Naive B cell (primary cell): Measurements from ENCODE around the gene TGFBR1. TPM values are rescaled to one million over a fixed set of nuclear protein-coding genes. Genes with fewer than 3 reads are reported as not detected.
"Not testable (repeated sequence)": the region's sequence is repeated elsewhere in the genome, so short reads cannot be mapped to it uniquely, and the experiment has no call there.

Experiments
- ATAC-seq, 2 donors: fragments of 150-1000 bp; cut with Tn5 transposase; 2 replicates each; pipeline ENCODE4 v1.10.0; 2021; ENCODE audit warnings: low read depth in 2 of 2, mild to moderate bottlenecking in 2 of 2, moderate library complexity in 2 of 2
- DNase-seq: peaks from one replicate; pipeline ENCODE4 v3.0.0; 2022
- H3K27ac Mint-ChIP-seq, 6 donors: one replicate each; pipeline ENCODE4 v1.8.0; 2020 to 2022; ENCODE audit warnings: mild to moderate bottlenecking in 6 of 6, mixed read lengths in 6 of 6, moderate library complexity in 5 of 6, inconsistent platforms in 2 of 6
- H3K27me3 Mint-ChIP-seq, 3 donors: one replicate each; pipeline ENCODE4 v1.8.0; 2021 to 2022; ENCODE audit warnings: mixed read lengths in 3 of 3, mild to moderate bottlenecking in 1 of 3
- H3K36me3 Mint-ChIP-seq, 2 donors: one replicate each; pipeline ENCODE4 v1.8.0; 2020 to 2022; ENCODE audit warnings: mixed read lengths in 2 of 2, inconsistent platforms in 1 of 2, mild to moderate bottlenecking in 1 of 2
- H3K4me1 Mint-ChIP-seq, 3 donors: one replicate each; pipeline ENCODE4 v1.8.0; 2020 to 2022; ENCODE audit warnings: mixed read lengths in 3 of 3, inconsistent platforms in 1 of 3, mild to moderate bottlenecking in 1 of 3, moderate library complexity in 1 of 3
- H3K4me3 Mint-ChIP-seq, 8 donors: one replicate each; pipeline ENCODE4 v1.8.0; 2020 to 2022; ENCODE audit warnings: mild to moderate bottlenecking in 8 of 8, mixed read lengths in 8 of 8, moderate library complexity in 8 of 8, inconsistent platforms in 2 of 8
- H3K9me3 Mint-ChIP-seq, 7 donors: one replicate each; pipeline ENCODE4 v1.8.0; 2020 to 2022; ENCODE audit warnings: mixed read lengths in 7 of 7, mild to moderate bottlenecking in 5 of 7, inconsistent platforms in 2 of 7, moderate library complexity in 1 of 7
- polyA plus RNA-seq, 6 donors: library from polyadenylated mRNA; unstranded; fragments of 300-500 nt; fragmentation: Illumina TruSeq; gene quantifications; one replicate each; pipeline ENCODE4 v1.2.3, GENCODE V29; 2021; ENCODE audit warnings: low read depth in 6 of 6

Gene TGFBR1
- polyA plus RNA-seq, 6 donors from 2014 or later: 6.6 to 14.6 (median 11.3) TPM

DNA sequence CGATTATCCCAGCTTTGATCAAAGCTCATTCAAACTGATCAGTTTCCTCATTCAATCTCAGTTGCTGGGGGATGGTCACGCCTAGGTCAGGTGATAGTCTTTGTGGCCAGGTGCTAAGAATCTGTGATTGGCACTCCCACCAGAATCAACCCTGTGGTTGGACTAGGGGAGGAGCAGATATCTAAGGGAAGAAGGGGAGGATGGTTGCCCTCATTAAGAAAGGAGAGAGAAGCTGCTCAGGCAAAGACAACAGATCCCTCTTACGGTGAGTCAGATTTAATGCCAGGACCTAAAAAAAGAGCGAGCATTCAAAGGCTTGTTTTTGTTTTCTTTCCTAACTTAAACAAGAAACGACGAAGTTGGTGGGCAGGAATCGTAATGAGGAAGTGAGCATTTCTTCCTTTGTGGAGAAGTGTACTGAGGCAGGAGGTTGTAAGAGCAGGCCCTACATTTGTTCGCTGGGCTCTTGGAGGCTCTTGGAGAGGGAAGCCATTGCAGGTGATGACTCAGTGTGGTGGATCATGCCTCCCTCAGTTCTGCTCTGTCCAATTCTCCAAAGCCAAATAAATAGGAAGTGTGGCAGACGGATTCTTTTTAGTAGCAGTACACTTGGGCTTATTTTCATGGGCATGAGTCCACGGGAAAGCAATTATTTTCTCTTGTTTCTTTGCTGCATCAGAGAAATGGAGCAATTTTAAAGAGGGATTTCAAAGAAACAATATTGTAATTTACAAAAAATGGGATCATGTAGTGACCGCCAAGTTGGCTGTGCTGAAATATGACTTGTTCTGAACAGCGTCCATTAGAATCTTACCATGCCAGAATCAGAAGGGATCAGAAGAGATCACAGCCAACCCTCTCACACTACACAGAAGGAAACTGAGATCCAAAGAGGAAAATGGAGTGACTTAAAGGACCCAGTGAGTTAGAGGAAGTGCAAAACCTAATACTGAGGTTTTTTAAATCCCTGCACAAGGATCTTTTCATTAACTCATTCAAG, 18.7 kb upstream of the TGFBR1 start:
- Mint-ChIP-seq H3K9me3 (peaks cover 0 to 15% (median 7%) of the 10 kb centered on the region in 7 donors), H3K27ac (peak overlapping the region in 2 of 6 donors; percentile 21 to 38), H3K4me1 (peaks cover 12 to 18% (median 15%) of the 10 kb centered on the region in 3 donors), H3K27me3 (peaks cover 0 to 5% (median 0%) of the 10 kb centered on the region in 3 donors), H3K36me3 (peaks cover 0 to 5% of the 10 kb centered on the region in 2 donors), H3K4me3 (no peak overlapping the region)
- ATAC-seq (no peak), DNase-seq (no peak)

- H3K4me1 Mint-ChIP-seq: peaks cover 12 to 18% (median 15%) of the 10 kb centered on the region in 3 donors
- DNase-seq: no peak
- peaks cover 0 to 5% (median 0%) of the 10 kb centered on the region in 3 donors for H3K27me3 Mint-ChIP-seq
- peaks cover 0 to 5% of the 10 kb centered on the region in 2 donors for H3K36me3 Mint-ChIP-seq
- H3K9me3 Mint-ChIP-seq: peaks cover 0 to 15% (median 7%) of the 10 kb centered on the region in 7 donors
- H3K4me3 Mint-ChIP-seq: peak overlapping the region in 1 of 8 donors; percentile 58
- H3K27ac Mint-ChIP-seq: peak overlapping the region in 2 of 6 donors; percentile 36 to 85
- no peak for ATAC-seq
Measured at GRCh38 chr9:99087462-99087861, 17.5 kb upstream of the TGFBR1 start.

DNA sequence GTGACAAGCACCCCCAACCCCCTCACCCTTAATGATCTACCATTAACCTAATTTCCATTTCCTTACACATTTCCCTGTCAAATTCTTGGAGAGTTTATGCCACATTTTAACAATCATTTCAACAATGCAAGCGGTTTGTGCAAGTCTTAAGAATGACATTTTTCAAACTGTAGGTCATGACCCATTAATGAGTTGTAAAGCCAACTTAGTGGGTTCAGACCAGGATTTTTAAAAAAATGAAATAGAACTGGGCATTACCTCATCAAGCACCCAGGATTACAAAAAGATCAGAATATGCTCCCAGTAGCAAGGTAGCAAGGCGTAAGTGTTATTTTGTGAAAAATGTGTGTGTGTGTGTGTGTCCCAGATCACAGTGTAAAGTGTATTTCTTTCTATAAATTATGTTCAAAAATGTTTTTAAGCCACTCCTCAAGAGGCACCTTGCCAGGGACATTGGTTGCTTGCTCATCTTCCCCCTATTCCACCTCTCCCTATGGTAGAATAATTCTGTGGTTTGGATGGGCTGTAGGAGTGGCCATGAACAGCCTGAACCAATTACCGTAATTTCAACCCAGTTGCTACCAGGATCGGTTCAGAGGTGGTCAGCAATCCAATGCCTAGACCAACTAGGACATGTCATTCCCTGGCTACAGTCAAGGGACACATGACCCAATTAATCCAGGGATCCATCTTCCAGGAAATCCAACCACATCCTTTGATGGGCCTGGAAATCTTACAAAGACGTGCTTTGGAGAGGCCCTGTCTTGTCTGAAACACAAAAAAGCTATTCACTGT, 14.4 kb upstream of the TGFBR1 start:
- Mint-ChIP-seq H3K27me3 (no peaks in the 10 kb centered on the region), H3K36me3 (peaks cover 0 to 5% of the 10 kb centered on the region in 2 donors), H3K9me3 (peaks cover 0 to 15% (median 7%) of the 10 kb centered on the region in 7 donors), H3K4me3 (no peak overlapping the region), H3K4me1 (peaks cover 10 to 12% (median 11%) of the 10 kb centered on the region in 3 donors), H3K27ac (no peak overlapping the region)
- DNase-seq: no peak
- ATAC-seq: no peak

DNA sequence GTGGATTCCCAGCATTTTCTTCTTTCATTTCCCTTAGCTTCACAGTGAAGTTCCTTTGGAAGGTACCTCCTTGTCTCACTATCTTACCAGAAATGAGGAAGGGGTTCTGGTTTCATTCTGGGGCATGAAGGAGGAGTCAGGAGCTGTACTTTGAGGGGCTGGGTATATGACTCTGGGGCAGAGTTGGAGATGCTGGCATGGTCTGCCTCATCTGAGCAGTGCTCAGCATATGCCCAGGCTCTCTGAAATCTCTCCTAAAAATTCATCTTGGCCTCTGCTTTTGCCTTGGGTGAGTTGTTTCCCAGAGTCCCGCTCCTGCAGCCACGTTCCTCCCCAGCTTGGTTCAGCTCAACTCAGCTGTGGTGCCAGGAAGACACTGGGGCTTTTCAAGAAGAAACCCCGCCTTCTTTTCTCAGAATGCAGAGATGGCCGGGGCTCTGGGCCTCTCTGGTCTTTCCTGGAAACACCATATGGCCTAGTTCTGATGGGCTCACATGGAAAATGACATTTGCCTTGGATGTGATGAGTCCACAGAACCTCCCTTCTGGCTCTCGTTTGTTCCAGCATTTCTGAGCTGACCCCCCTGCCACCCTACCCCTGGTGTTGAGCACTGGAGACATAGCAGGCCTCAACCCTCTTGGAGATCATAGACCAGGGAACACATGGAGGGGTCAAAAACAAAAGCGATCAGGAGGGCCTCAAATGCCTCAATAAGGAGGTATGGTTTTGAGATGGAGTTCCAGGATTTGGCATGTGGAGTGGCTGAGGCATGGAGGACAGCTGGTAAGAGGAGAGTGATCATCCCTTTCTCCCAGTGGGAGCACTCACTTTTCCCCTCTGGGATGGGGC, 12.0 kb upstream of the TGFBR1 start:
- DNase-seq (no peak), ATAC-seq (no peak)
- Mint-ChIP-seq H3K27ac (no peak overlapping the region), H3K4me1 (no peaks in the 10 kb centered on the region), H3K27me3 (peaks cover 0 to 14% (median 0%) of the 10 kb centered on the region in 3 donors), H3K4me3 (no peak overlapping the region), H3K36me3 (peaks cover 0 to 5% of the 10 kb centered on the region in 2 donors), H3K9me3 (peaks cover 0 to 15% (median 7%) of the 10 kb centered on the region in 7 donors)

- H3K36me3 Mint-ChIP-seq: peaks cover 0 to 5% of the 10 kb centered on the region in 2 donors
- H3K27ac Mint-ChIP-seq: no peak overlapping the region
- no peaks in the 10 kb centered on the region for H3K4me1 Mint-ChIP-seq
- no peak for DNase-seq
- H3K4me3 Mint-ChIP-seq: no peak overlapping the region
- H3K27me3 Mint-ChIP-seq: peaks cover 0 to 14% (median 0%) of the 10 kb centered on the region in 3 donors
- peaks cover 0 to 15% (median 7%) of the 10 kb centered on the region in 7 donors for H3K9me3 Mint-ChIP-seq
- ATAC-seq: no peak
Measured at GRCh38 chr9:99093492-99093791, 11.5 kb upstream of the TGFBR1 start.

DNA sequence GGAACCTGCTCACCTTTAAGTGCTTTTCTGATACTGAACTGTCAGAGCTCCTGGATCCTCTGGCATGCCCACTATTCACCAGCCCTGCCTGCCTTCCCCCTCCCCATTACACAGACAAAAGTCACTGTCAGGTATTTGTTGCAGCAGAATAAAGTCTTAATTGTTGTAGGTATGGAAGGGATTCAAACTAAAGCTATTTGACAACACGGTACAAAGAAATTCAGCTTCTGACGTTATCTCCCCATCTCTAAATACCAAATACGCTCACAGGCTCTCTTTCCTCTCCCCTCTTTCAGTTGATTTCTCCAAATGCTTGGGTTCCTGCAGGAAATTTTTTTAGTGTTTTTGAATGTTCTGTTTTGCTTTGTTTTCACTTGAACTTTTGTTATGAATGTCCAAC, 9.3 kb upstream of the TGFBR1 start:
- Mint-ChIP-seq H3K27ac (peak overlapping the region in 1 of 6 donors; percentile 90), H3K36me3 (no peaks in the 10 kb centered on the region), H3K4me1 (no peaks in the 10 kb centered on the region), H3K4me3 (no peak overlapping the region), H3K9me3 (peaks cover 1 to 12% (median 3%) of the 10 kb centered on the region in 7 donors), H3K27me3 (peaks cover 0 to 14% (median 0%) of the 10 kb centered on the region in 3 donors)
- DNase-seq (no peak), ATAC-seq (no peak)

GRCh38 chr9:99096409-99096808, 8.5 kb upstream of the TGFBR1 start:
- peaks cover 1 to 12% (median 3%) of the 10 kb centered on the region in 7 donors for H3K9me3 Mint-ChIP-seq
- H3K4me1 Mint-ChIP-seq: no peaks in the 10 kb centered on the region
- peaks cover 0 to 14% (median 0%) of the 10 kb centered on the region in 3 donors for H3K27me3 Mint-ChIP-seq
- H3K36me3 Mint-ChIP-seq: no peaks in the 10 kb centered on the region
- H3K4me3 Mint-ChIP-seq: no peak overlapping the region
- peak overlapping the region in 1 of 6 donors; percentile 83 for H3K27ac Mint-ChIP-seq
- no peak for DNase-seq
- ATAC-seq: no peak

GRCh38 chr9:99099806-99100585, 4.9 kb upstream of the TGFBR1 start:
- Mint-ChIP-seq H3K27me3 (peaks cover 0 to 14% (median 0%) of the 10 kb centered on the region in 3 donors), H3K9me3 (peaks cover 0 to 12% (median 3%) of the 10 kb centered on the region in 7 donors), H3K4me3 (peak overlapping the region in 1 of 8 donors; percentile 30), H3K4me1 (peaks cover 9 to 13% (median 9%) of the 10 kb centered on the region in 3 donors)
- not testable (repeated sequence) for ATAC-seq, H3K36me3 Mint-ChIP-seq, DNase-seq, H3K27ac Mint-ChIP-seq

DNA sequence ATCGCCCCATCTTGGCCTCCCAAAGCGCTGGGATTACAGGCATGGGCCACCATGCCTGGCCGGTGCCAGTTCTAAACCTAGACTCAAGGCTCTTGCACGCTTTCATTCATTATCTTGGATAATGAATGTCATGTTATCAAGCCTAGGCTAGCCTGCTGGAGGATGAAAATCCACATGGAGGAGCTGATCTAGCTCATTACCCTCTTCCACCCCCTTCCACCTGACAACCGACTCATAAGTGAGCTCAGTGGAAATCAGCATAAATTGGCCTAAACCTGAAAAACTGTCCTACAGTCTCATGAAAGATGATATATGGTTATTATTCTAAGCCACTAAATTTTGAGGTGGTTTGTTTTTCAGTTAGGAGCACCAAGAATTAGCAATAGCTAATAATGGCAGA, 3.6 kb upstream of the TGFBR1 start:
- ATAC-seq: no peak
- Mint-ChIP-seq H3K36me3 (no peaks in the 10 kb centered on the region), H3K4me1 (peaks cover 14 to 17% (median 15%) of the 10 kb centered on the region in 3 donors), H3K4me3 (no peak overlapping the region), H3K27me3 (peaks cover 0 to 8% (median 0%) of the 10 kb centered on the region in 3 donors), H3K27ac (no peak overlapping the region), H3K9me3 (peaks cover 0 to 12% (median 3%) of the 10 kb centered on the region in 7 donors)
- DNase-seq: no peak

GRCh38 chr9:99101812-99102211, 3.1 kb upstream of the TGFBR1 start:
- H3K4me3 Mint-ChIP-seq: no peak overlapping the region
- no peaks in the 10 kb centered on the region for H3K36me3 Mint-ChIP-seq
- H3K4me1 Mint-ChIP-seq: peaks cover 18 to 20% (median 20%) of the 10 kb centered on the region in 3 donors
- H3K27ac Mint-ChIP-seq: no peak overlapping the region
- H3K27me3 Mint-ChIP-seq: peaks cover 0 to 3% (median 0%) of the 10 kb centered on the region in 3 donors
- DNase-seq (no peak), ATAC-seq (no peak)
- peaks cover 0 to 12% (median 3%) of the 10 kb centered on the region in 7 donors for H3K9me3 Mint-ChIP-seq

DNA sequence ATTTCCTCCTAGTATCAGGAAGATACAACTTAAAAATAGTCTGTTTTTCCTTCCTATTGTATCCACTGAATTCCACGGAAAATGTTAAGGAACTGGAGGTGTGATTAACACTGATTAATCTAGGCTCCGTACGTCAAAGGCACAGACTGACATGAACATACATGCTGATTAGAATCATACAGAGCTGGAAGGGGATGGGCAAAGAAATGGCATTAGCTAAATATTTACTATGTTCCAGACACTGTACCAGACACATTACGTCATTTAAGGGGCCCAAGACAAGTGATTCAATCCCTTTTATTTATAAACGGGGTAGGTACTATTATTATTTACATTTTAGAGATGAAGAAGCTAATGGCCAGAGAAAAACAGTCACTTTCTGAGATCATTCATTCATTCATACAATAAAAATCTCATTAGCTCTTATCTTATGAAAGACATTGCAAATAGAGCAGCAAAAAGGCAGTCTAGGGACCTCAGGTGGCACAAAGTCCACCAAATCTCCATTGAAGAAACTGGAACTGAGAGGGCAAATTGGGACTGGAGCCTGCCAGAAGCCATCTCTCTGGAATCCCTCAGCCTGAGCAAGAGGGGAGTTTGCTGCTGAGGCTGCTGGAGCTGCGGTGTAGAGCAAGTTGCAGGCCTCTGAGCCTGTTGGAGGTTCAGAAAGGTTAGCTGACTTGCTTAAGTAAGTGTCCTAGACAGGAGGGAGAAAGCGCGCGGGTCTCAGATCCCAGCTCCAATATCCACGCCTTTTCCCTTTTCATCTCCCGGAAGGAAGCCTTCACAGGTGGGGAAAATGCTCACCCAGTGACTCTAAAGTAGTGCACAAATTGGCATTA, 1.6 kb upstream of the TGFBR1 start:
- Mint-ChIP-seq H3K36me3 (no peaks in the 10 kb centered on the region), H3K4me3 (peak overlapping the region; percentile 51 to 97 (median 92)), H3K27me3 (no peaks in the 10 kb centered on the region), H3K4me1 (peaks cover 28 to 35% (median 35%) of the 10 kb centered on the region in 3 donors), H3K27ac (peak overlapping the region in 3 of 6 donors; percentile 5 to 93 (median 73)), H3K9me3 (peaks cover 0 to 12% (median 3%) of the 10 kb centered on the region in 7 donors)
- ATAC-seq: no peak
- no peak for DNase-seq
